ENCODE measurements around the gene RAF1. TPM values are rescaled to one million over a fixed set of nuclear protein-coding genes. Genes with fewer than 3 reads are reported as not detected.
"Not testable (repeated sequence)": the region's sequence is repeated elsewhere in the genome, so short reads cannot be mapped to it uniquely, and the experiment has no call there.

RAF1 gene
- total RNA-seq, 1 donor from 2014 or later: 115 TPM

GRCh38 chr3:12679468-12679867, 15.6 kb upstream of the RAF1 start:
- Mint-ChIP-seq H3K4me1 (peaks cover 6% of the 10 kb centered on the region), H3K27ac (no peak overlapping the region), H3K9me3 (peaks cover 4% of the 10 kb centered on the region)

DNA sequence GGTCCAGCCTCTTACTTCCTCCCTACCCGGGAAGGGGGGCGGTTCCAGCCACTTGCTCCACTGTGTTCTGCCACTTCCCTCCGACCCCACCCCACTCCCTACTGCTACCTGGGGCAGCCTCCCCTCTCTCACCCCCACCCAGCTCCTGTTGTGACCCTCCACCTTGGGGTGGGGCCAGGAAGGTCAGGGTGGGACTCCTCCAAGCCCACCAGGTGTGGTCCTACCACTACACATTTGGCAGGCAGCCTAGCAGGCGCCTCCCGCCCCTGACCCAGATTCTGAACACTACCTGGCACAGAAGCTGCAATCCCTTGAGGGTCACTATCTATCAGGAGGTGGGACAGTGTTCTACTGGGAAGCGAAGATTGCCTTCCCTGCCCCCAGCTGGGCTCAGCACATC, 13.7 kb upstream of the RAF1 start:
- Histone ChIP-seq H2AFZ (replicated peaks) (no peak overlapping the region), H3F3A (ENCODE audit: low read depth) (no peaks in the 10 kb centered on the region), H4K20me1 (ENCODE audit: low read depth) (no peaks in the 10 kb centered on the region), H3K36me3 (no peaks in the 10 kb centered on the region), H3K9me3 (ENCODE audit: low read depth) (no peaks in the 10 kb centered on the region), H3K4me1 (no peaks in the 10 kb centered on the region), H3K27ac (no peak overlapping the region), H3K9ac (no peak overlapping the region), H3K4me2 (no peak overlapping the region), H3K4me3 (no peak overlapping the region), H3K79me2 (ENCODE audit: low read depth) (no peaks in the 10 kb centered on the region), H3K27me3 (no peaks in the 10 kb centered on the region)
- peaks cover 3% of the 10 kb centered on the region for H3K36me3 Mint-ChIP-seq
- H3K27ac Mint-ChIP-seq: no peak overlapping the region
- DNase-seq (ENCODE audit: low spot score): no peak
- peak overlapping the region; percentile 60 for H3K4me3 Mint-ChIP-seq
- H3K27me3 Mint-ChIP-seq (ENCODE audit: insufficient read depth, low read depth): peaks cover 9% of the 10 kb centered on the region
- H3K4me1 Mint-ChIP-seq: peaks cover 6% of the 10 kb centered on the region
- TF ChIP-seq EZH2 (IDR thresholded peaks at IDR 0.05) (no peak), EZH2phosphoT487 (IDR thresholded peaks at IDR 0.05) (no peak), CTCF (IDR thresholded peaks at IDR 0.05) (no peak)
- peaks cover 4% of the 10 kb centered on the region for H3K9me3 Mint-ChIP-seq

More at GRCh38 chr3:12679468-12679867, 15.6 kb upstream of the RAF1 start:
- H2AFZ ChIP-seq (replicated peaks): no peak overlapping the region
- H3K4me1 ChIP-seq: no peaks in the 10 kb centered on the region
- H3F3A ChIP-seq (ENCODE audit: low read depth): no peaks in the 10 kb centered on the region
- H3K79me2 ChIP-seq (ENCODE audit: low read depth): no peaks in the 10 kb centered on the region
- DNase-seq (ENCODE audit: low spot score): no peak
- H3K27me3 ChIP-seq: no peaks in the 10 kb centered on the region
- no peaks in the 10 kb centered on the region for H4K20me1 ChIP-seq (ENCODE audit: low read depth)
- no peaks in the 10 kb centered on the region for H3K36me3 ChIP-seq
- peaks cover 9% of the 10 kb centered on the region for H3K27me3 Mint-ChIP-seq (ENCODE audit: insufficient read depth, low read depth)
- no peak for TF ChIP-seq EZH2phosphoT487 (IDR thresholded peaks at IDR 0.05)
- H3K9ac ChIP-seq: no peak overlapping the region
- H3K4me3 ChIP-seq: no peak overlapping the region
- H3K36me3 Mint-ChIP-seq: peaks cover 3% of the 10 kb centered on the region
- no peak overlapping the region for H3K4me2 ChIP-seq
- H3K4me3 Mint-ChIP-seq: no peak overlapping the region
- H3K9me3 ChIP-seq (ENCODE audit: low read depth): no peaks in the 10 kb centered on the region
- no peak overlapping the region for H3K27ac ChIP-seq

DNA sequence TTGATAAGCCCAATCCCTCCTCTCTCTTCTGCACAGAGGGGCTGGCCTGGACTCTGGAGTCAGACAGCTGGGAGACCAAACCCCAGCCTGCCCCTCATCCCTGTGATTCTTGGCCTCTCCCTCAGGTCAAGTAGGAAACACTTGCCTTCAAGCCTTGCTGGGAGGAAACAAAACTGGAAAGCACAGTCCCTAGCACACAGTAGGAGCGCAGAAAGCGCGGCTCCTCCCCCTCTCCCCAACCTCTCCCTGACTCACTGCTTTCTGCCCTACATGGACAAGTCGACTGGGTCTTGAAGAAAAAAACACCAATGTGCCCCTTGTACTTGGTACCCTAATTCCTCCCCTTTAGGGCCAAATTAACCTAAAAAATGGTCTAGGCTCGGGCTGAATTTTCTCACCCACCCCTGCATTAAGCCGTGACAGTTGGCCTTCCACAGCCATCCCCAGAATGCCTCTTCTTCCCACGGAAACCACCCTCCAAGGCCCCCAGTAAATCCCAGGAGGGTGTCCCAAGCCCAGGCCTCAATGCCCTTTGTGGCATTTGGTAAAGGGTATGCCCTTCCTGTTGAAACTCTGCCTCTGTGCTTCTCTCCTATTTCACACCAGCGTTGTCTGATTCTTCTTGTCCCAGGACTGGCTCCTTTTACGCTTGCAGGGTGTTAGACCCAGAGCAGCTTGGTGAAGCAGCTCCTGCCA, 11.3 kb upstream of the RAF1 start:
- H3K27me3 ChIP-seq: no peaks in the 10 kb centered on the region
- peaks cover 4% of the 10 kb centered on the region for H3K9me3 Mint-ChIP-seq
- H3K36me3 Mint-ChIP-seq: peaks cover 3% of the 10 kb centered on the region
- H3K4me1 ChIP-seq: no peaks in the 10 kb centered on the region
- no peak overlapping the region for H3K4me3 Mint-ChIP-seq
- peaks cover 11% of the 10 kb centered on the region for H3K27me3 Mint-ChIP-seq (ENCODE audit: insufficient read depth, low read depth)
- H3K9ac ChIP-seq: no peak overlapping the region
- no peaks in the 10 kb centered on the region for H3K36me3 ChIP-seq
- H3K4me1 Mint-ChIP-seq: peaks cover 2% of the 10 kb centered on the region
- H3K4me2 ChIP-seq: no peak overlapping the region
- H3K9me3 ChIP-seq (ENCODE audit: low read depth): no peaks in the 10 kb centered on the region
- H3K79me2 ChIP-seq (ENCODE audit: low read depth): no peaks in the 10 kb centered on the region
- no peak overlapping the region for H3K27ac Mint-ChIP-seq
- no peaks in the 10 kb centered on the region for H3F3A ChIP-seq (ENCODE audit: low read depth)
- no peak overlapping the region for H3K4me3 ChIP-seq
- no peak for DNase-seq (ENCODE audit: low spot score)
- H3K27ac ChIP-seq: no peak overlapping the region
- H4K20me1 ChIP-seq (ENCODE audit: low read depth): no peaks in the 10 kb centered on the region
- H2AFZ ChIP-seq (replicated peaks): no peak overlapping the region
- TF ChIP-seq EZH2phosphoT487 (IDR thresholded peaks at IDR 0.05) (no peak), CTCF (IDR thresholded peaks at IDR 0.05) (no peak), EZH2 (IDR thresholded peaks at IDR 0.05) (no peak)

- not testable (repeated sequence) for H3K4me2 ChIP-seq; H3K27ac ChIP-seq; H3K36me3 Mint-ChIP-seq; H3K9me3 ChIP-seq (ENCODE audit: low read depth); H3K4me1 Mint-ChIP-seq; H3K79me2 ChIP-seq (ENCODE audit: low read depth); H3K9me3 Mint-ChIP-seq; H3K36me3 ChIP-seq; H2AFZ ChIP-seq (replicated peaks); H3K27me3 ChIP-seq; H3K4me1 ChIP-seq; H3K4me3 Mint-ChIP-seq; H3K27ac Mint-ChIP-seq; H3K9ac ChIP-seq; DNase-seq (ENCODE audit: low spot score); H3F3A ChIP-seq (ENCODE audit: low read depth); H3K4me3 ChIP-seq; H4K20me1 ChIP-seq (ENCODE audit: low read depth)
- H3K27me3 Mint-ChIP-seq (ENCODE audit: insufficient read depth, low read depth): peaks cover 11% of the 10 kb centered on the region
These were observed 10.2 kb upstream of the RAF1 start for GRCh38 chr3:12673956-12674736.

Measured in neural progenitor cell (in vitro differentiated cells).